ENCODE measurements around the gene ETV7. TPM values are rescaled to one million over a fixed set of nuclear protein-coding genes. Genes with fewer than 3 reads are reported as not detected.

The ETV7 gene
- total and polyA plus RNA-seq, 8 donors: 0.08 to 5.6 (median 0.16) TPM; not detected in 2

DNA sequence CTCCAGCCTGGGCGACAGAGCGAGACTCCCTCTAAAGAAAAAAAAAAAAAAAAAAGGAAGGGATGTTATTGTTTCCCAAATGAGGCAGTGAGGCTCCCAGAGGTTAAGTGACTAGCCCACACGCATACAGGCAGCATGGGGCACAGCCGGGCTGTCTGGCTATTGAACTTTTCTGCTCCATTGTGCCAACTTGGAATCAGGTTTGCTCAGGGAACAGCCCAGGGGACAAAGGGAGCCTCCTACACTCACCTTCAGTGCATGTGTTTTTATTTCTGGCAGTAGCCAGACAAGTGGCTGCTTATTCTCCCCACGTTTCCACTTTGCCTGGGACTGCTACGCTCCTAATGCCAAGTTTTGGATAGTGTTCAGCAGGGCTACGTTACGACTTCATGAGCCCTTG is 10.7 kb downstream of the ETV7 start:
- Histone ChIP-seq H3K4me1 (no peaks in the 10 kb centered on the region), H3K4me3 (no peak overlapping the region), H3K27ac (no peak overlapping the region), H3K36me3 (peaks cover 0 to 29% of the 10 kb centered on the region in 2 donors), H3K9me3 (no peaks in the 10 kb centered on the region), H3K27me3 (no peaks in the 10 kb centered on the region)
- TF ChIP-seq, protein P1, sequence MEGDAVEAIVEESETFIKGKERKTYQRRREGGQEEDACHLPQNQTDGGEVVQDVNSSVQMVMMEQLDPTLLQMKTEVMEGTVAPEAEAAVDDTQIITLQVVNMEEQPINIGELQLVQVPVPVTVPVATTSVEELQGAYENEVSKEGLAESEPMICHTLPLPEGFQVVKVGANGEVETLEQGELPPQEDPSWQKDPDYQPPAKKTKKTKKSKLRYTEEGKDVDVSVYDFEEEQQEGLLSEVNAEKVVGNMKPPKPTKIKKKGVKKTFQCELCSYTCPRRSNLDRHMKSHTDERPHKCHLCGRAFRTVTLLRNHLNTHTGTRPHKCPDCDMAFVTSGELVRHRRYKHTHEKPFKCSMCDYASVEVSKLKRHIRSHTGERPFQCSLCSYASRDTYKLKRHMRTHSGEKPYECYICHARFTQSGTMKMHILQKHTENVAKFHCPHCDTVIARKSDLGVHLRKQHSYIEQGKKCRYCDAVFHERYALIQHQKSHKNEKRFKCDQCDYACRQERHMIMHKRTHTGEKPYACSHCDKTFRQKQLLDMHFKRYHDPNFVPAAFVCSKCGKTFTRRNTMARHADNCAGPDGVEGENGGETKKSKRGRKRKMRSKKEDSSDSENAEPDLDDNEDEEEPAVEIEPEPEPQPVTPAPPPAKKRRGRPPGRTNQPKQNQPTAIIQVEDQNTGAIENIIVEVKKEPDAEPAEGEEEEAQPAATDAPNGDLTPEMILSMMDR (IDR thresholded peaks at IDR 0.05): no peak
- DNase-seq (no peak), ATAC-seq (no peak)
- intact Hi-C loops (cut with DNase I): no loop called here

DNA sequence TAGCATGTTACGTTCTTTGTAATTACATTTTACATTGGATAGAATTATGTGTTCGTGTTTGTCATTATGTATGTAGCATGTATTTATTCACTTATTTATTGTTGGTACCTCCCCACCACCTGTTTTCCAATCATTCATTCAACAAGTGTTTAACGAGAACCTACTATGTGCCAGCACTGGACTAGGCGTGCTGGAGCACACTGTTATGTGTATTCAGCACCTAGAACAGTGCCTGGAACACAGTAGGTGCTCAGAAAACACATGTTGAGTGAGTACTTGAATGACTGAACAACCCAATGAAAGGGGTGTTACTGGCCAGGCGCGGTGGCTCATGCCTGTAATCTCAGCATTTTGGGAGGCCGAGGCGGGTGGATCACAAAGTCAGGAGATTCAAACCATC is 11.3 kb downstream of the ETV7 start:
- TF ChIP-seq, protein P1 (IDR thresholded peaks at IDR 0.05): no peak

GRCh38 chr6:36375644-36376155 is 11.8 kb downstream of the ETV7 start:
- H3K27me3 ChIP-seq: no peaks in the 10 kb centered on the region
- no peak overlapping the region for H3K4me3 ChIP-seq
- TF ChIP-seq, protein P1 (IDR thresholded peaks at IDR 0.05): no peak
- peaks cover 0 to 38% of the 10 kb centered on the region in 2 donors for H3K36me3 ChIP-seq
- DNase-seq: no peak
- H3K9me3 ChIP-seq: no peaks in the 10 kb centered on the region
- H3K4me1 ChIP-seq: no peaks in the 10 kb centered on the region
- ATAC-seq: no peak
- intact Hi-C loops (cut with DNase I): no loop called here
- no peak overlapping the region for H3K27ac ChIP-seq

More for the DNA sequence above, 11.3 kb downstream of the ETV7 start:
- intact Hi-C loops (cut with DNase I): no loop called here
- no peaks in the 10 kb centered on the region for H3K4me1 ChIP-seq
- ATAC-seq (no peak), DNase-seq (no peak)
- no peaks in the 10 kb centered on the region for H3K27me3 ChIP-seq
- H3K4me3 ChIP-seq: no peak overlapping the region
- H3K36me3 ChIP-seq: peaks cover 0 to 33% of the 10 kb centered on the region in 2 donors
- no peak overlapping the region for H3K27ac ChIP-seq
- no peaks in the 10 kb centered on the region for H3K9me3 ChIP-seq

DNA sequence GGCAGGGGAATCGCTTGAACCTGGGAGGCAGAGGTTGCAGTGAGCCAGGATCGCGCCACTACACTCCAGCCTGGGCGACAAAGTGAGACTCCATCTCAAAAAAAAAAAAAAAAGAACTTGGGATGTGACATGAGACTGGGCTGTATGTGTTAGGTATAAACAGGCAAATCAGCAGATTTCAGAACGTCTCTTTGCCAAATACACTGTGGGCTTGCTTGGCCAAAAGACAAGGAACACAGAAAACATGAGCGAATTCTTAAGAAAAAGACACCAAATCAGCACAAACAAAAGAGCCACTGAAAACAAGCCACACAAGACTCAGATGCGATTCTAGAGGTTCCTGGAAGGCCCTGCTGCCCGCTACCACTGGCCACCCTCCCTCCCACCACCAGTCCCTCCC is 12.5 kb downstream of the ETV7 start:
- TF ChIP-seq, protein P1 (IDR thresholded peaks at IDR 0.05): no peak
- ATAC-seq (no peak), DNase-seq (no peak)
- Histone ChIP-seq H3K4me1 (peaks cover 0 to 4% of the 10 kb centered on the region in 2 donors), H3K36me3 (peaks cover 0 to 39% of the 10 kb centered on the region in 2 donors), H3K27ac (no peak overlapping the region), H3K9me3 (no peaks in the 10 kb centered on the region), H3K4me3 (no peak overlapping the region), H3K27me3 (no peaks in the 10 kb centered on the region)
- intact Hi-C loops (cut with DNase I): no loop called here

GRCh38 chr6:36374194-36374593 is 13.3 kb downstream of the ETV7 start:
- TF ChIP-seq, protein P1 (IDR thresholded peaks at IDR 0.05): no peak
- Histone ChIP-seq H3K27ac (no peak overlapping the region), H3K9me3 (no peaks in the 10 kb centered on the region), H3K36me3 (peaks cover 0 to 39% of the 10 kb centered on the region in 2 donors), H3K4me1 (peaks cover 0 to 12% of the 10 kb centered on the region in 2 donors), H3K27me3 (no peaks in the 10 kb centered on the region), H3K4me3 (no peak overlapping the region)
- DNase-seq (no peak), ATAC-seq (no peak)
- intact Hi-C loops (cut with DNase I): no loop called here
